HepG2 (cell line): Measurements from ENCODE around the gene THEM5. TPM values are rescaled to one million over a fixed set of nuclear protein-coding genes. Genes with fewer than 3 reads are reported as not detected.

Experiments
- ATAC-seq: fragments of 200-7000 bp; cut with Tn5 transposase; 3 replicates; pipeline ENCODE4 v1.9.1; 2020; ENCODE audit warnings: mild to moderate bottlenecking, moderate library complexity
- BruUV-seq: library from RNA; stranded (reverse); fragments of 400-500 nt; replicated peaks from 2 replicates; lab custom pipeline; 2021; lab: Mats Ljungman, UMichigan
- CTCF ChIA-PET: fragments of 300-600 bp; formaldehyde crosslinking; extraction: SDS; loops from one replicate; lab custom pipeline; 2021; ENCODE audit warnings: low total read pairs, inconsistent platforms, low intra/inter-chr PET ratio; lab: Yijun Ruan, JAX
- POLR2A ChIA-PET: fragments of 350-600 bp; sonication (Branson Sonifier 250); formaldehyde crosslinking; loops from one replicate; lab custom pipeline; 2020; ENCODE audit warnings: antibody characterized with exemption, inconsistent platforms; lab: Yijun Ruan, JAX
- DNase-seq: peaks from one replicate; pipeline ENCODE4 v3.0.0-alpha.2; 2015; ENCODE audit warnings: low spot score
- FAIRE-seq: peaks from 3 replicates; lab custom pipeline; 2011; peaks lifted over from hg19 to GRCh38; lab: Jason Lieb, UNC
- H2AFZ ChIP-seq: one replicate; pipeline ENCODE4 v1.6.1; 2011; ENCODE audit warnings: low read length, inconsistent platforms
- H3K27ac ChIP-seq: fragments of 300-600 bp; 3 replicates; pipeline ENCODE4 v1.8.0; 2011; ENCODE audit warnings: mixed run types, mild to moderate bottlenecking, mixed read lengths, low read length, inconsistent platforms; ENCODE audit not compliant: insufficient read depth; ENCODE audit errors: extremely low read length
- H3K27me3 ChIP-seq, 2 experiments: fragments of 200-600 bp in 1 of 2; 2 replicates in 1 of 2; 3 replicates in 1 of 2; pipeline versions ENCODE4 v1.6.0 to v1.8.0; 2011; ENCODE audit warnings: low read length in 2 of 2, mild to moderate bottlenecking in 2 of 2, moderate library complexity in 2 of 2, inconsistent platforms in 1 of 2; ENCODE audit not compliant: insufficient read depth in 2 of 2, control insufficient read depth in 1 of 2
- H3K36me3 ChIP-seq, 2 experiments: fragments of 200-600 bp in 1 of 2; replicated peaks in 1 of 2; 2 replicates in 1 of 2; 3 replicates in 1 of 2; pipeline versions ENCODE4 v1.5.1 to v1.8.0; 2011; ENCODE audit warnings: low read length in 2 of 2, inconsistent platforms in 1 of 2; ENCODE audit not compliant: insufficient read depth in 2 of 2, control insufficient read depth in 1 of 2
- H3K4me1 ChIP-seq: 2 replicates; pipeline ENCODE4 v1.5.1; 2012; ENCODE audit warnings: low read length, inconsistent platforms; ENCODE audit not compliant: insufficient read depth
- H3K4me2 ChIP-seq: 2 replicates; pipeline ENCODE4 v1.6.0; 2011; ENCODE audit warnings: low read depth, low read length, inconsistent platforms
- H3K4me3 ChIP-seq, 3 experiments: fragments of 200-600 bp in 1 of 3; sonication (generic), shearing (Covaris generic) in 1 of 3; replicated peaks in 1 of 3; 2 replicates each; pipeline ENCODE4 v1.5.1; 2011 to 2016; ENCODE audit warnings: low read length in 3 of 3, inconsistent platforms in 2 of 3, low read depth in 2 of 3, mild to moderate bottlenecking in 2 of 3, control low read depth in 1 of 3, mixed read lengths in 1 of 3; ENCODE audit not compliant: insufficient read depth in 1 of 3
- H3K79me2 ChIP-seq: one replicate; pipeline ENCODE4 v1.6.1; 2011; ENCODE audit warnings: low read length, inconsistent platforms; ENCODE audit not compliant: insufficient read depth
- H3K9ac ChIP-seq: 2 replicates; pipeline ENCODE4 v1.6.0; 2011; ENCODE audit warnings: mild to moderate bottlenecking, low read depth, low read length, inconsistent platforms; ENCODE audit not compliant: insufficient read depth
- H3K9me3 ChIP-seq: 2 replicates; pipeline ENCODE4 v1.5.1; 2012; ENCODE audit warnings: mild to moderate bottlenecking, low read length
- H4K20me1 ChIP-seq: 2 replicates; pipeline ENCODE4 v1.6.0; 2011; ENCODE audit warnings: inconsistent platforms, mild to moderate bottlenecking, low read length, moderate library complexity; ENCODE audit not compliant: insufficient read depth
- CREBL2 ChIP-seq: sonication (generic); formaldehyde crosslinking; IDR thresholded peaks from 2 replicates; pipeline ENCODE4 v1.8.1; 2023; ENCODE audit warnings: missing genetic modification reagents, mild to moderate bottlenecking, borderline replicate concordance
- FOXO4 ChIP-seq: sonication (generic); formaldehyde crosslinking; conservative IDR thresholded peaks from 2 replicates; pipeline ENCODE4 v1.8.1; 2023; ENCODE audit warnings: missing genetic modification reagents
- JARID2 ChIP-seq: sonication (generic); formaldehyde crosslinking; IDR thresholded peaks from 2 replicates; pipeline ENCODE4 v1.8.1; 2023; ENCODE audit warnings: missing genetic modification reagents, inconsistent platforms; ENCODE audit not compliant: insufficient replicate concordance
- NFIC ChIP-seq: IDR thresholded peaks from 2 replicates; pipeline ENCODE4 v1.6.1; 2012; ENCODE audit warnings: mild to moderate bottlenecking, low read length, inconsistent platforms
- PLSCR1 ChIP-seq: sonication (generic); formaldehyde crosslinking; IDR thresholded peaks from 2 replicates; pipeline ENCODE4 v1.5.0; 2020; ENCODE audit warnings: missing genetic modification reagents, mild to moderate bottlenecking, borderline replicate concordance
- ZBTB38 ChIP-seq: sonication (generic); formaldehyde crosslinking; IDR thresholded peaks from 2 replicates; pipeline ENCODE4 v1.5.1; 2020; ENCODE audit warnings: mild to moderate bottlenecking, missing genetic modification reagents
- ZBTB4 ChIP-seq: sonication (generic); formaldehyde crosslinking; IDR thresholded peaks from 2 replicates; pipeline ENCODE4 v1.4.0; 2020; ENCODE audit warnings: missing genetic modification reagents, mild to moderate bottlenecking, borderline replicate concordance
- ZNF292 ChIP-seq: sonication (generic); formaldehyde crosslinking; IDR thresholded peaks from 2 replicates; pipeline ENCODE4 v1.8.1; 2022; ENCODE audit warnings: mild to moderate bottlenecking, low read depth, missing genetic modification reagents, borderline replicate concordance
- ZNF512B ChIP-seq: sonication (generic); formaldehyde crosslinking; IDR thresholded peaks from 2 replicates; pipeline ENCODE4 v1.5.1; 2020; ENCODE audit warnings: missing genetic modification reagents, mild to moderate bottlenecking, borderline replicate concordance
- ZNF710 ChIP-seq: sonication (generic); formaldehyde crosslinking; IDR thresholded peaks from 2 replicates; pipeline ENCODE4 v1.5.0; 2020; ENCODE audit warnings: mild to moderate bottlenecking, missing genetic modification reagents, borderline replicate concordance
- whole genome bisulfite sequencing: methylation state at CpG from one replicate; pipeline ENCODE4 v1.1.6; 2017; ENCODE audit warnings: low lambda C conversion rate; 5-methylcytosine and 5-hydroxymethylcytosine counted together
- in situ Hi-C: cut with HindIII; loops from 2 replicates; pipeline ENCODE4 v1.10.0; 2017; ENCODE audit warnings: low pct_unique_long_range_greater_than_20kb; ENCODE audit not compliant: extremely low pct_ligation_motif_present
- intact Hi-C: fragments of 100-400 bp; cut with micrococcal nuclease; formaldehyde crosslinking; loops from one replicate; pipeline ENCODE4 v1.10.0; 2022; ENCODE audit not compliant: unreplicated experiment
- polyA plus RNA-seq, 8 experiments: library from polyadenylated mRNA; depleted of rRNA in 3 of 8; stranded (reverse) in 7 of 8; unstranded in 1 of 8; fragments of >200 nt; fragmentation: Illumina TruSeq in 4 of 8; extraction: Trizol in 4 of 8; gene quantifications; 2 replicates each; pipeline versions ENCODE4 v1.2.1 to v1.2.3, GENCODE V29; 2011 to 2016; ENCODE audit warnings: low read depth in 4 of 8, missing spikeins in 1 of 8, mixed read lengths in 1 of 8; ENCODE audit not compliant: insufficient read depth in 1 of 8
- total RNA-seq, 5 experiments: library from RNA; depleted of rRNA; stranded (reverse); fragments of >200 nt; fragmentation: Illumina TruSeq; extraction: Trizol; gene quantifications; 2 replicates each; pipeline ENCODE4 v1.2.3, GENCODE V29; 2016; ENCODE audit warnings: low read depth in 1 of 5

THEM5 gene
- total and polyA plus RNA-seq, 2 of the 13 experiments (the other 11 are each of a cell fraction or from before 2014, with no cell fraction given), result not detected

GRCh38 chr1:151799179-151800022 is 54.1 kb downstream of the THEM5 start:
- FAIRE-seq (no peak), ATAC-seq (no peak), DNase-seq (no peak)
- Histone ChIP-seq H3K27ac (no peak overlapping the region), H3K27me3 (peaks cover 0 to 3% of the 10 kb centered on the region in 2 experiments; a peak in 2 of 5 replicates), H3K9me3 (no peaks in the 10 kb centered on the region), H3K4me2 (no peak overlapping the region), H3K36me3 (no peaks in the 10 kb centered on the region), H3K4me3 (no peak overlapping the region), H3K9ac (no peak overlapping the region), H3K79me2 (no peaks in the 10 kb centered on the region), H3K4me1 (no peaks in the 10 kb centered on the region), H2AFZ (no peak overlapping the region), H4K20me1 (no peaks in the 10 kb centered on the region)
- BruUV-seq, result no TSS peak
- intact Hi-C loops (no loop called here), in situ Hi-C loops (no loop called here)
- CTCF ChIA-PET, result no interaction called here
- 57% methylated on average over 9 of the region's 9 CpGs for WGBS
- POLR2A ChIA-PET, result no interaction called here
- TF ChIP-seq PLSCR1 (no peak), JARID2 (no peak), CREBL2 (CRISPR knock-in tag) (no peak), ZNF512B (CRISPR knock-in tag) (no peak), ZNF710 (no peak), NFIC (no peak), ZNF292 (CRISPR knock-in tag) (no peak), ZBTB38 (CRISPR knock-in tag) (no peak), ZBTB4 (CRISPR knock-in tag) (no peak), FOXO4 (CRISPR knock-in tag) (no peak)
